Skin of body (tissue), 2 donors: ENCODE measurements around the gene GRIP2. TPM values are rescaled to one million over a fixed set of nuclear protein-coding genes. Genes with fewer than 3 reads are reported as not detected.
"Not testable (repeated sequence)": the region's sequence is repeated elsewhere in the genome, so short reads cannot be mapped to it uniquely, and the experiment has no call there.

Experiments used
- DNase-seq: peaks from one replicate; lab custom pipeline; 2025; lab: John Stamatoyannopoulos, UW
- total RNA-seq: library from RNA; depleted of rRNA; stranded (reverse); fragments of >200 nt; gene quantifications from one replicate; pipeline ENCODE4 v1.2.3, GENCODE V29; 2014

Gene GRIP2
- total RNA-seq, 1 donor from 2014 or later = 2.4 TPM

DNA sequence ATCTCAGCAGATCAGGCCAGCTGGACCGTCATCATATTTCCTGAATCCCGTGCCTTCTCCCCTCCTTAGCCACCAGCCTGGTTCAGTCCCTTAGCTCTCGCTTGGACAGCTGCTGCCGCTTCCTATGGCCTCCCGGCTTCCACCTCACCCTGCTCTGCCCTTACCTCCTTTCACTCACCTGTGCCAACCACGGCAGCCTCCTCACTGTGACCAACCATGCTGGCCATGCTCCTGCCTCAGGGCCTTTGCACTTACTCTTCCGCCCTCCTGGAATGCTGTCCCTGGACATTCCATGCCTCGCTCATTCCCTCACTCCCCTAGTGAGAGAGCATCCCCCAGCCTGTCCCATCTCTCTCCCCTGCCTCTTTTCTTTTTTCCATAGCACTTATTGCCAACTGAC lies 19.2 kb downstream of the GRIP2 start:
- no peak for DNase-seq

DNA sequence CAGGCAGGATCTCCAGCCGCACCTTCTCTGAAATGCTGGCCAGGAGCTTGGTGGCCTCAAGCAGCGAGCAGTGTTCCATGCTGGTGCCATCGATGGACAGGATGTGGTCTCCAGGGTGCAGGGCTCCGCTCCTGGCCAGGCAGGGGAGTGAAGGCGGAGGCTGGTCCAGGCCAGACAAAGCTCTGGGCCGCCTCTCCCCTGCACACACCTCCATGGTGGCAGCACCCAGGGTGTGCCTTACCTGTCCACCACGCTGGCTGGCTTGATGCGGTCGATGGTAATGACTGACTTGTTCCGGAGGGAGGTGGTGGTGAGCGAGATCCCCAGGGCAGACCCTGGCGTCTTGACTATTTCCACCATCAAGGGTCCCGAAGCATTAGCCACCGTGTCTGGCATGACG lies 20.0 kb downstream of the GRIP2 start:
- no peak for DNase-seq

DNA sequence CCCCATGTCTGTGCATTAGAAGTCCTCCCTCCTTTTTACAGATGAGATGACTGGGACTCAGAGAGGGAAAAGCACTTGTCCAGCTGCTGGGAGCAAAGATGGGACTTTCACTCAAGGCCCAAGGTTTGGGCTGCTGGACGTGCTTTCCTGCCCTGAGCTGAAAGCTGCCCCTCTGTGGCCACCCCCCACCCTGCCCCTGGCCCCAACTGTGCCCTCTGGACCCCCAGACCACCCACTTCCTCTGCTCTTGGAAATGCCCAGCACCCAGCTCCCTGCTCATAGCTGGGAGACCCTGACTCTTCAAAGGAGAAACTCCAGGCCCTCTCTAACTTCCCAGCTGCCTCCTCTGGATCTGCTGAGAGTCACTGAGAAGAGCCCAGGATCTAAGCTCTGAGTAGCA lies 20.7 kb downstream of the GRIP2 start:
- no peak for DNase-seq

DNA sequence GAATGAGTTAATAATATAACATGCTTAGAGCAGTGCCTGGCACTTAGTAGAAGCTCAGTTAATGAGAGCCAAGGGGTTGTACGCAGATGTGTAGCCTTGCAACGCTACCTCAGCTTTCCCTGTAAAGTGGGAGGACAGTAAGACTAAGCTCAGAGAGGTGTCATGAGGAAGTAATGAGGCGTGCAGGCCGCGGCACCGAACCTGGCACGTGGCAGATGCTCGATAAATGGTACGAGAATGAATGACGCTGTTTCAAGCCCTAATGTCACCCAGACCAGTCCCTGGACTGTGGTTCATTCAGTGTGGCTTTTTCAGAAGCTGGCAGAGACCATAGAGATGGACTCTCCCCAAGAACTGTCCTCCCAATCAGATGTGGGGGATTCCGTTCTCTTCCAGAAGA lies 21.2 kb downstream of the GRIP2 start:
- no peak for DNase-seq

DNA sequence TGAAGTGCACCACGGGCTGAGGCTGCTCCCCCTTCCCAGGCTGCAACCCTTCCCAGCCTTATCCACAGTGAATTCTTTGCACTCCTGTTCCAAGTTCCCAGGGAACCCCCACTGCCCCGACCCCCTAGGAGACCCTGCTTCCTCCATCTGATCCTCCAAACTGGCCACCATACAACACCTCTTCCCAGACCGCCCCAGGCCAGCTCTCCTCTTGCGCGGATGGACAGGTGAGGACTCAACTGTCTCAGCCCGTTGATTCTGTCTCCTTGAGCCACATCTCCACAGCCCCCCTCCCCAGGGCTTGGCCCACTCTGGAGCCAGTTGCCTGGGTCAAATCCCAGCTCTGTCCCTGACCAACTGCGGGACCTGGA lies 21.7 kb downstream of the GRIP2 start:
- DNase-seq = no peak

DNA sequence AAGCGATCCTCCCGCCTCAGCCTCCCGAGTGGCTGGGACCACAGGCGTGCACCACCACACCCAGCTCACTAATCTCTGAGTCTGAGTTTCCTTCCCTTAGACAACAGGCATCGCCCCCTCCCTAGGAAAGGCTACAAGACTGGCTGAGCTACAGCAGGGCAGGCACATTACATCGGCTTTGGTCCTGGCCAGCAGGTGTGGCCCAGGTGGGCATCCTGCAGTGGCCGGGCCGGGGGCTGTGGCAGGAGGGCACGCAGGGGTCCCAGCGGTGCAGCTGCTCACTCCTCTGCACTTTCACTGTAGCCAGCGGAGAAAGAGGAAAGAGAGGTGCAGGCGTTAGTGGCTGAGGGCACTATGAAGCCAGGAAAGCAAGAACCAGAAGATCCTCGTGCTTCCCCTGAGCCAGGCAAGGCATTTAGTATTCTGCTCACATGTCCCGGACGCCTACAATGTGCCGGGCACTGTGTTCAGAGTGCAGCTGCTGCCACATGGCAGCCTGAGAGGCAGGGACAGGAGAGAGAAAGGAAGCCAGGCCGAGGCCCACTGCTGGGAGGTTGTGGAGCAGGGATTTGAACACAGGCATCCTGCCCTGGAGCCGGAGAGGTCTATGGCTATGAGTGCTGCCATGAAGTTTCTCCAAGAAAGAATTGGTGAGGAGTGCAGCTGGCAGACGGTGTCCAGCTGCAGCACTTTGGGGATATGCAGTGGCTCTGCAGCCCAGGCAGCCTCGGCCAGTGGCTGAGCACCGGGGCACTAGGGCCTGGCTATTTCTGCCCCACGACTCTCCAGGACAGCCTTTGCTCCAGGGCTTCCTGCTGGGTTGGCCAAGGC lies 22.3 kb downstream of the GRIP2 start:
- no peak for DNase-seq

DNA sequence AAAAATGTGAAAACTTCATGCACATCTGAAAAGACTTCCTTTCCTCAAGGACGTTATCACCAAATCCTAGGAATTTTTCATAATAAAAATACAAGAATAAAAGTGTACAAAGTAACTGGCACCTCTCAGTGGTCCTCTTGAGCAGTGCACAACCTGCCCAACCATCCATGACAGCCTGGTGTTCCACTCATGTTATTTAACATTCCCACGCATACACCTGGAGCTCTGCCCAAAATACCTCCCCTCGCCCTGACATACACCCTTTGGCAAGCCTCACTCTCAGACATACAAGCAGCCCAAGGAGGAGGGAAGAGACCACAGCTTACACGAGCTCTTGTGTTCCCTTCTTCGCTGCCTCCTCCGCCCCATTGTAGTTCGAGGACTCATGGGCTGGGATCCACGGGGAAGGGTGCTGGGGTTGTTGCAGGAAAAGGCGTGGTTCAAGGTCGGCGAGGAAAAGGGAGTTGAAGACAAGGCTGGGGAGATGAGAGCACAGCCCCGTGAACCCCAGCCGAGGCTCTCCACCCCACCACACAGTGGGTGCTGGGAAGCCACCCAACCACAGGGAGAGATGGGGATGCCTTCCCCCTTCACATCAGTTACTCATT lies 23.3 kb downstream of the GRIP2 start:
- DNase-seq = no peak

DNA sequence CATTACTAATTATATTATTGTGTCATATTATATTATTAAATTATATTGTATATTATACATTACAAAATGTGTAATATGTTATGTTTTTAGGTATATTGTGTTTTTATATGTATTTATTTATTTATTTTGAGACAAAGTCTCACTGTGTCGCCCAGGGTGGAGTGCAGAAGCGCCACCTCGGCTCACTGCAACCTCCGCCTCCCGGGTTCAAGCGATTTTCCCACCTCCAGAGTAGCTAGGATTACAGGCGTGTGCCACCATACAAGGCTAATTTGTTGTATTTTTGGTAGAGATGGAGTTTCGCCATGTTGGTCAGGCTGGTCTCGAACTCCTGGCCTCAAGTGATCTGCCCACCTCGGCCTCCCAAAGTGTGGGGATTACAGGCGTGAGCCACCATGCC lies 24.6 kb downstream of the GRIP2 start:
- not testable (repeated sequence) for DNase-seq

DNA sequence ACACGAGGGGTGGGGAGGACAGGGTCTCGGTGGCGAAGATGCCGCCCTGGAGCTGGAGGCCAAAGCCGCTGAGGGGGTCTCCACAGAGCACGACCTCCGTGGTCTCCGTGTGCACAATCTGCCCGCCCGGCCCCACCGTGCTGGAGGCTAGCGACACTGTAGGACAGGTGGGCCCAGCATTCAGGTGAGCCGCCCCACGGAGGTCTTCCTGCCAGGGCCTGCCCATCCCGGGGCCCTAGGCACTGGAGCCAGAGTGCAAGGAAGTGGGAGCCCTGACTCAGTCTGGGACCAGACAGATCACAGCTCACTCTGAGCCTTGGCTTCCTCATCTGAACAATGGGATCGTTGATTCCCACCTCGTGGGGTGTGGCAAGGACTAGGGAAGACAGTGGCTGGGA lies 25.8 kb downstream of the GRIP2 start:
- no peak for DNase-seq

DNA sequence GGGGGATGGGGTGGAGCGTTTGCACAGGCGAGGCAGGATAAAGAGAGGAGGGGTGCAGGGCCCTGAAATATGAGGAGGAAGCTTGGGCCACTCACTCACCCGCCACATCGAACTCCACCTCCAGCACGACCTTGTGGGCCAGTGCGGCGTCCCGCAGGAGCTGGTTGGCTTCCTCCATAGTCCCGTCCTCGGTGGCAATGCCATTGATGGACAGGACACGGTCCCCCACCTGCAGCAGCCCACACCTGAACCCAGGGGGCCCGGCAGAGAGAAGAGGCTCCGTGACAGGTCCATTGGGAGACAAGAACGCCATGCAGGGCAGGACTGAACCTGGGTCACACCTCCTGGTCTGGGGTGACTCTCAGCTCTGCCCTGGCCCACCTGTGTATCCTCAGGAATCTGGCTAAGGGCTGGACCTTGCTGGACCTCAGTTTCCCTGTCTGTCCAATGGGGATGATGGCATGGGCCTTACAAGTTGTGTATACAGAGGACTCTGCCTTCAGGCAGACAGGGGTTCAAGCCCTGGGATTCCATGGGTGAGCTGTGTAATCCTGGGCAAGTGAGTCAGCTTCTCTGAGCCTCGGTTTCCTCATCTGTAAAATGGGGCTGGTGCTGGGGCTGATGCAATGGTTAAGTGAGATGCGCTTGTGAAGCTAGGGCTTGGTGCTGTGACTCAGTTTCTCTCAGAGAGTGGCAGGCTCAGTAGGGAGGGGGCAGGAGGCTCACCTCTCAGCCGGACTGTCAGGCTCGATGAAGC lies 26.4 kb downstream of the GRIP2 start:
- DNase-seq = no peak

DNA sequence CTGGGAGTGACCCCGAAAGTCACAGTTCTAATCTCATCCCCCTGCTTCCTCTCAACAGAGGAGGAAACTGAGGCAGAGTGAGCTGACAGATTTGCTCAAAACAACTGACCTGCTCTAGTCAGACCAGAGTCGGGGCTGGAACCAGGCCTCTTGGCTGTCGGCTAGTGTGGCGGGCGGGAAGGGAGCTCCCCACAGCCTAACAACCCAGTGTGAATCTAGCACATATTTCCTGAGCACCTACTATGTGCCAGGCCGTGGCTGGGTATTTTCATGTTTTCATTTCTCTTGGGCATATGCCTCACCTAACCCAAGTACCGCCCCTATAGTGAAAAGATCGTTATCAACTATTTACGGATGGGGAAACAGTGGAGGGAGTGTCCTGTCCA lies 27.2 kb downstream of the GRIP2 start:
- DNase-seq = no peak

DNA sequence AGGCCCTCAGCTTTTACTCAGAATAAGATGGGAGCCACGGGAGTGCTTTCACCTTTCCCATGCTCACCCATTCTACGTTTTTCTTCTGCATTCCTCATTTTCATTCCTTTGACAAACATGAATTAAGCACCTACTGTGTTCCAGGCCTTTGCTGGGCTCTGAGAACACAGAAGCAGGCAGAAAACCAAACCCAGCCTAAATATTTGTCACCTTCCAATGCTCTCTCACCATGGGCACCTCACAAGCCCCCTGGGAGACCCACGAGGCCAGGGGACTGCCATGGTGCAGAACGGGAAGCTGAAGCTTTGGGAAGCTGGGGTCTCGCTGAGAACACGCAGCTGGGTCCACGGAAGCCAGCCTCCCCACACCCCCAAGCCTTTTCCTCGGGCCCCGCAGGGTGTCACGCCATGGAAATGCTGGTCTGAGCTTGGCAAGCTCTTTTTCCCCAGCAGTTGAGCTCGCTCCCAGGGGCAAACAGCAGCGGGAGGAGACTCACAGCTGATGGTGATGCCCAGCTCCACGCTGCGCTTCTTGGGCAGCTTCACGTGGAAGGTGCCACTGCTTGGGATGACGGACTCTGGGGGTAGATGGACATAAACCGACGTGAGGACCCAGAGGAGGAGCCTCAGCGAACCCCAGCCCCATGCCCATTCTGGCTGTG lies 27.7 kb downstream of the GRIP2 start:
- DNase-seq = no peak

DNA sequence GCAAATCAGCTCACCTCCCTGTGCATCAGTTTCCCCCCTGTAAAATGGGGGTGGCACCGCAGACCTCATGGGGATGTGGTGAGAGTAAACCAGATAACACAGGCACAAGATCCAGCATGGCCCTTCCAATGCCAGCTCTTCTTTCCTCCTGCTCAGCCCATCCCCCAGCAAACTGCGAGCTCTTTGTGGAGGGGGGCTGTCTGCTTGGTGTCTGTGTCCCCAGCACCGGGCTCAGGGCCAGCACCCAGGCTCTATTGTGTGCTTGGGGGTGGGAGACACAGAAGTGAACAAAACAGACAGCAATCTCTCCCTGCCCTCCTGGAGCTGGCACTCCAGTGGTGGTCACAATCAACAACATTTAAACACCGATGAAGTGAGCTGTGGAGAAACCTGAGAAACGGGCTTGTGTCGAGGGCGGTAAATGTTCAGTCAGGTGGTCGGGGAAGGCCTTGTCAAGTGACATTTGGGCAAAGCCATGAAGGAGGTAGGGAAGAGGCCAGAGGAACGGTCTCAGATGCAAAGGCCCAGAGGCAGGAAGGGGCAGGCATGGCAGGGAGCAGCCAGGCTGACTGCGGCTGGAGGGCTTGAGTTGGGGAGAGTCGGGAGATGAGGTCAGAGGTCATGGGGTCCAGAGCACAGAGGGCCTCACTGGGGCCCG lies 28.4 kb downstream of the GRIP2 start:
- DNase-seq = no peak

DNA sequence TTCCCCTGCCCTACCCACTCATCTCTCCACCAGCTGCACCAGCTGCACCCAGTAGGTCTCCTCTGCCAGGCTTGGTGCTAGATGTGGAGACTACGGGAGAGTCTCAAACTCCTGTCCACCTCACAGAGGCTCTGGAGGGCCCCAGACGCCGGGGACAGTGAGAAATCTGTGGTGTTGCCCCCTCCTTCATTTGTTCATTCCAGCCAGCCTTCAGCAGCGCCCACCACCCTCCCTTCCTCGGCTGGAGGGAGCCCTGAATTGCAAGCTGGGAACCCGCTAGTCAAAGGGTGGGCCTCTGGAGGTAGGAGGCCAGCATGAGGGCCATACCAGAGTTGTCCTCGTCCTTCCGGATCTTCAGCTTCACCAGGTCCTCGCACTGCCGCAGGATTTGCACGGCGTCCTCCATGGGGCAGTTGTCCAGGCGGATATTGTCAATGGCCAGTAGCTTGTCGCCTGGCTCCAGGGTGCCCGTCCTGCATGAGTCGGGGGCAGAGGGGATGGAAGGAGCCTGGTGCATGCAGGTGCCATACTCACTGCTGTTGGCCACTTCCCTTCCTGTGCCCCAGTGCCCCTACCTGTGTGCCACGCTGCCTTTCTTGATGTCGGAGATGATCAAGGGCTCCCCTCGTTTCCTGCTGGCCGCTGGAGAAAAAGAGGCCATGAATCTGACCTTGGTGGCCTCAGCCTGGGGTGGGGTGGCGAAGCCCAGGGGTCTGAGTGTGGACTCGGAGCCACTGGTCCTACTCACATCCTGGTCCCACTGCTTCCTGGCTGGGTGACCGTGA lies 29.1 kb downstream of the GRIP2 start:
- no peak for DNase-seq

DNA sequence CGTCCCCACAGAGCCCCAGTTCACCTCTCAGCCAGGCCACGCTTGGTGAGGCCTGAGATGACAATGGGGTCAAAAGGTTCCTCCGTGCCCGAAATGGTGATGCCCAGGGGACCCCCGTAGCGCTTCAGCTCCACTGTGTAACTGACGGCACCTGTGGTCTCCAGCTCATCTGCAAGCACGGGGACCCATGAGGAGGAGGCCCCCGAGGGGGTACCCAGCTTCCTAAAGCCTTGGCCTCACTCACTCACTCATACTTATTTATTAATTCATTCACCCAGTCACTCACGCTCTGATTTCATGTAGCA lies 30.4 kb downstream of the GRIP2 start:
- DNase-seq = no peak

DNA sequence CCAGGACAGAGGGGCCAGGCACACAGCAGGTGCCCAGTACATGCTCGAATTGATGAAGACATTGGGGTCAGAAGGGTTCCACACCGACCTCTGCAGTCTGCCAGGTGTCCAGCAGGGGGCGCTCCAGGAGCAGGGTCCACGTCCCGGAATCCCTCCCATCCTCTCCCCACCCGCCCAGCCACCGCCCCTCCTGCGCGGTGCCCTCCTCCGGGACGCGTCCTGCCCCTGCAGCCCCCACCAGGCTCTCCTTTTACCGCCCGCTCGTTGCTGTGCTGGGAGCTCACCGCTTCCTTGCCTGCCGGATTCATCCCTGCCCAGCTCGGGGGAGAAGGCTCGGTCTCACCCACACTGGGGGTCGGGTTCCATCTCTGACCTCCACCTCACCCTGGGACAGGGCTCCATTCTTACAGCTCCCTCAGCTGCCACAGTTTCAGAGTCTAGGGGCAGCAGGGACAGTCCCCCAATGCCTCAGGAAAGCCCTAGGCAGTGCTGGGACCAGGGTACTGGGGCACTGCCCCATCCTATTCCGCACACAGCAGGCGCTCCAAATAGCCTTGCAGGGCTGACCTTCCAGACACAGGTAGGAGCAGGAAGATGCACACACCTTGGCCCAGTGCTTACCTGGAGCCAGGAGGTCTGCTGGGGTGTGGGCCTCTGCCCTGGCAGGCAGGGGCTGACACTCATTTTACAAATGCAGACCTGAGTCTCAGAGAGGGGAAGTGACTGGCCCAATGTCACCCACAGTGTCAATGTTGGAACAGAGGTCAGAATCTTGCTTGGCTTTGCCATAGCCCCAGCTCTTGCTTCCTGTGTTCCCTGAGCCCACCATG lies 31.0 kb downstream of the GRIP2 start:
- peak; percentile 25 for DNase-seq

DNA sequence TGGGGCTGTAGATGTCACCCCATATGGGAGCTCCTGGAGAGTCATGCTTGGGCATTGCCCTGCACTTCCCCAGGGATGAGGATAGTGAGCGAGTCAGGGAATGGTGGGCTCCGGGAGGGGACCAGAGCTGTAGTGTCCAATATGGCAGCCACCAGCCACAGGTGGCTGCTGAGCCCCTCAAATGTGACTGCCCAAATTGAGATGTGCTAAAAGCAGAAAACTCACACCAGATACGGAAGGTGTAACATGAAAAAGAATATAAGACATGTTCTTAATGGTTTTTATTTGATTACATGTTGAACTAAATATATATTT lies 31.7 kb downstream of the GRIP2 start:
- no peak for DNase-seq

DNA sequence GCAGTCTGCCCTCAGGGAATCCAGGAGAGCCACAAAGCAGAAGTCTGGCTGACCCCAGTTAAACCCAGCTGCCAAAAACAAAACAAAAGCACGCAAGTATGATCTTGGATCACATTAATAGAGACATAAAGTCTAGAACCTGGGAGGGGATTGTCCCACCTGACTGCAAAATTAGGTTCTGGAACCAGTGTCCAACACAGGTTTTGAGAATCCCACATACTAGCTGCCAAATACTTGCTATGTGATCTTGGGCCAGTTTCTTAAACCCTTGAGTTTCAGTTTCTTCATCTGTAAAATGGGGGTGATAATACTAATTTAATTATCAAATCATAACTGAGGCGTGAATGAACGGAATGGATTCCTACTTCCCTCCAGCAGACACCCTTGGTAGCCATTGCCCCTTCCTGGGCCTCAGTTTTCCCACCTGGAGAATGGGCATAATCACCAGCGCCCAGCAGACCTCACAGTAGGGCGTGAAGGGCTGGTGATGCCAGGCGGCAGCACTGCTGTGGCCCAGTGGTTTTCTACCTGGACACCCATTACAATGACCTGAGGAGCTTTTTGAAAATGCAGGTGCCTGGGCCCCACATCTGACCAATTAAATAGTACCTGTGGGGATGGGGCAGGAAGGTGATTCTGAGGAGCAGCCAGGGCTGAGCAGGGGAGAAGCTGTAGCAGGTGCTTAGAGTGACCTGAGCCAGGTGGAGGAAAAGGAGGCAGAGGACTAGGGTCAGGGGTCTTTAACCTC lies 32.2 kb downstream of the GRIP2 start:
- no peak for DNase-seq

DNA sequence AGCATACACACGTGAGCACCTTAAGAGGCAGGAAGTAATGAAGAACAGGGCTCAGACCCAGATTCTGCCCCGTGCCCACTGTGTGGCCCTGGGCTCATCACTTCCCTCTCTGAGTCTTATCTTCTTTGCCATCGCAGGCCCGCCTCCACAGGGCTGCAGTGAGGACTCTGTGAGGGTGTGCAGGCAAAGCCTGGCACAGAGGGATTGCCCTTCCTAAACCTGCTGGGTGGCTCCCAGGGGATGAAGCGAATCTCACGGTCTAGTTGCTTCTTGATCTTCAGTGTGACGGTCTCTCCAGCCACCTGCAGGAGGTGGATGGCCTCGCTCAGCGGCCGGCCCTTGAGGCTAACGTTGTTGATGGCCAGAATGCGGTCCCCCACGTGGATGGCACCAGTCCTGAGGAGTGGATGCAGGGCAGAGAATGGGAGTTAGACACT lies 32.8 kb downstream of the GRIP2 start:
- DNase-seq = no peak
